GM12878 (cell line): ENCODE results near the gene NCOA6. TPM values are rescaled to one million over a fixed set of nuclear protein-coding genes. Genes with fewer than 3 reads are reported as not detected.

Experiments
- ATAC-seq: fragments of 200-7000 bp; cut with Tn5 transposase; 3 replicates; pipeline ENCODE4 v1.9.1; 2020; ENCODE audit warnings: mild to moderate bottlenecking, moderate library complexity
- BruUV-seq: library from RNA; stranded (reverse); fragments of 400-500 nt; replicated peaks from 2 replicates; lab custom pipeline; 2021; lab: Mats Ljungman, UMichigan
- CTCF ChIA-PET: fragments of 300-600 bp; sonication (Branson Sonifier 250); formaldehyde crosslinking; extraction: SDS; loops from one replicate; lab custom pipeline; 2021; ENCODE audit warnings: inconsistent platforms; lab: Yijun Ruan, JAX
- POLR2A ChIA-PET: fragments of 350-600 bp; formaldehyde crosslinking; extraction: SDS; loops from one replicate; lab custom pipeline; 2021; ENCODE audit warnings: inconsistent platforms; lab: Charles Lee
- RAD21 ChIA-PET: fragments of 300-600 bp; sonication (Branson Sonifier 250); formaldehyde crosslinking; loops from one replicate; lab custom pipeline; 2023; ENCODE audit warnings: antibody characterized with exemption; ENCODE audit not compliant: unreplicated experiment; lab: Charles Lee
- SMC1A ChIA-PET: fragments of 300-600 bp; sonication (Branson Sonifier 250); formaldehyde crosslinking; loops from one replicate; lab custom pipeline; 2023; ENCODE audit not compliant: unreplicated experiment, uncharacterized antibody; lab: Charles Lee
- DNase-seq: peaks from one replicate; pipeline ENCODE4 v3.0.0-alpha.2; 2011; ENCODE audit warnings: low read depth, low spot score
- FAIRE-seq: peaks from 3 replicates; lab custom pipeline; 2011; peaks lifted over from hg19 to GRCh38; lab: Jason Lieb, UNC
- H2AFZ ChIP-seq: 2 replicates; pipeline ENCODE4 v1.6.0; 2011; ENCODE audit warnings: low read depth, low read length, control low read depth; ENCODE audit not compliant: control insufficient read depth
- H3K27ac ChIP-seq: 2 replicates; pipeline ENCODE4 v1.5.1; 2011; ENCODE audit warnings: control low read depth; ENCODE audit not compliant: control insufficient read depth, insufficient read depth
- H3K27me3 ChIP-seq, 2 experiments: replicated peaks in 1 of 2; 2 replicates each; pipeline versions ENCODE4 v1.6.0 to v1.6.1; 2011; ENCODE audit warnings: low read length in 1 of 2; ENCODE audit not compliant: control insufficient read depth in 2 of 2, insufficient read depth in 2 of 2
- H3K36me3 ChIP-seq, 2 experiments: 2 replicates each; pipeline ENCODE4 v1.5.1; 2011; ENCODE audit warnings: low read length in 1 of 2; ENCODE audit not compliant: control insufficient read depth in 2 of 2, insufficient read depth in 2 of 2
- H3K4me1 ChIP-seq: 2 replicates; pipeline ENCODE4 v1.6.1; 2011; ENCODE audit warnings: mild to moderate bottlenecking, low read length, moderate library complexity, mixed read lengths; ENCODE audit not compliant: control insufficient read depth, insufficient read depth
- H3K4me2 ChIP-seq: 2 replicates; pipeline ENCODE4 v1.6.0; 2011; ENCODE audit warnings: control low read depth; ENCODE audit not compliant: control insufficient read depth, insufficient read depth
- H3K4me3 ChIP-seq: fragments of 200-600 bp; sonication (generic); 2 replicates; pipeline ENCODE4 v1.5.1; 2016
- H3K79me2 ChIP-seq: 2 replicates; pipeline ENCODE4 v1.6.0; 2011; ENCODE audit warnings: low read length; ENCODE audit not compliant: control insufficient read depth, insufficient read depth
- H3K9ac ChIP-seq: 2 replicates; pipeline ENCODE4 v1.8.0; 2011; ENCODE audit warnings: low read length, control low read depth, mixed read lengths; ENCODE audit not compliant: control insufficient read depth, insufficient read depth
- H3K9me3 ChIP-seq: replicated peaks from 3 replicates; pipeline ENCODE4 v1.5.1; 2011; ENCODE audit warnings: mild to moderate bottlenecking, low read length; ENCODE audit not compliant: control insufficient read depth, insufficient read depth
- H4K20me1 ChIP-seq: 2 replicates; pipeline ENCODE4 v1.6.0; 2011; ENCODE audit not compliant: control insufficient read depth, insufficient read depth
- BCL3 ChIP-seq: IDR thresholded peaks from 2 replicates; pipeline ENCODE4 v1.6.1; 2011; ENCODE audit warnings: borderline replicate concordance, low read depth, mild to moderate bottlenecking, moderate library complexity, low read length; ENCODE audit not compliant: insufficient read depth, poor library complexity, severe bottlenecking
- BHLHE40 ChIP-seq, 2 experiments: fragments of 450-650 bp in 1 of 2; IDR thresholded peaks; 2 replicates each; pipeline ENCODE4 v1.6.1; 2011 to 2017; ENCODE audit warnings: low read depth in 2 of 2, borderline replicate concordance in 1 of 2, improper control_type of control experiment in 1 of 2, low read length in 1 of 2, mild to moderate bottlenecking in 1 of 2
- CREB1 ChIP-seq: IDR thresholded peaks from 2 replicates; pipeline ENCODE4 v1.6.1; 2012; ENCODE audit warnings: low read depth, mild to moderate bottlenecking, inconsistent platforms
- IRF3 ChIP-seq: fragments of 450-650 bp; IDR thresholded peaks from 2 replicates; pipeline ENCODE4 v1.6.1; 2014; ENCODE audit warnings: mild to moderate bottlenecking
- MLLT1 ChIP-seq: fragments of 450-650 bp; IDR thresholded peaks from 2 replicates; pipeline ENCODE4 v1.6.1; 2016; ENCODE audit warnings: mild to moderate bottlenecking
- NKRF ChIP-seq: fragments of 450-650 bp; conservative IDR thresholded peaks from 2 replicates; pipeline ENCODE4 v1.6.1; 2017; ENCODE audit warnings: mild to moderate bottlenecking, moderate library complexity
- NR2F1 ChIP-seq: fragments of 450-650 bp; conservative IDR thresholded peaks from 2 replicates; pipeline ENCODE4 v1.6.1; 2017; ENCODE audit warnings: mild to moderate bottlenecking
- NRF1 ChIP-seq: conservative IDR thresholded peaks from 2 replicates; pipeline ENCODE4 v1.6.1; 2011; ENCODE audit warnings: mild to moderate bottlenecking, low read depth, low read length, improper control_type of control experiment
- SKIL ChIP-seq: fragments of 450-650 bp; IDR thresholded peaks from 2 replicates; pipeline ENCODE4 v1.6.1; 2017; ENCODE audit warnings: mild to moderate bottlenecking, low read depth, inconsistent platforms; ENCODE audit not compliant: poor library complexity, severe bottlenecking
- SPI1 ChIP-seq: IDR thresholded peaks from 2 replicates; pipeline ENCODE4 v1.6.1; 2011; ENCODE audit warnings: low read depth, mild to moderate bottlenecking, low read length, moderate library complexity, borderline replicate concordance; ENCODE audit not compliant: insufficient read depth
- SREBF1 ChIP-seq: IDR thresholded peaks from 2 replicates; pipeline ENCODE4 v1.6.1; 2012; ENCODE audit warnings: mild to moderate bottlenecking, low read length
- ZNF274 ChIP-seq: IDR thresholded peaks from one replicate; pipeline ENCODE4 v1.8.0; 2011; ENCODE audit not compliant: insufficient read length, insufficient read depth
- WGBS: methylation state at CpG from one replicate; pipeline ENCODE4 v1.1.6; 2016; ENCODE audit warnings: low lambda C conversion rate; ENCODE audit not compliant: insufficient replicate concordance, insufficient coverage; ENCODE audit errors: missing lambda C conversion rate; 5-methylcytosine and 5-hydroxymethylcytosine counted together
- in situ Hi-C: fragments of 300-500 bp; cut with MboI; formaldehyde crosslinking; loops from 9 replicates; pipeline ENCODE4 v1.14.3; 2018; ENCODE audit warnings: mixed read lengths
- intact Hi-C: fragments of 100-400 bp; cut with micrococcal nuclease; formaldehyde crosslinking; loops from one replicate; pipeline ENCODE4 v1.14.2; 2022; ENCODE audit not compliant: unreplicated experiment
- polyA plus RNA-seq, 11 experiments: library from polyadenylated mRNA; depleted of rRNA in 4 of 11; unstranded in 6 of 11; stranded (reverse) in 5 of 11; fragments of >200 nt; fragmentation: Nextera tagmentation in 4 of 11; fragmentation: Illumina TruSeq in 1 of 11; extraction: Ambion mirVana in 4 of 11; extraction: Trizol in 1 of 11; gene quantifications; 1 replicate in 1 of 11; 2 replicates in 10 of 11; pipeline versions ENCODE4 v1.2.1 to v1.2.3, GENCODE V29; 2011 to 2016; ENCODE audit warnings: inconsistent platforms in 2 of 11, missing spikeins in 2 of 11, low read depth in 1 of 11
- total RNA-seq, 4 experiments: library from RNA; depleted of rRNA in 3 of 4; stranded (reverse); fragments of >200 nt in 3 of 4; fragmentation: Illumina TruSeq in 1 of 4; extraction: Trizol in 1 of 4; gene quantifications; 2 replicates each; pipeline versions ENCODE4 v1.2.1 to v1.2.3, GENCODE V29; 2013 to 2021

The NCOA6 gene
- total and polyA plus RNA-seq, 10 of the 15 experiments (the other 5 are each of a cell fraction or from before 2014, with no cell fraction given): 6.1 to 20.6 (median 12.6) TPM

GRCh38 chr20:34710861-34711574 lies 114.4 kb downstream of the NCOA6 start:
- no peak for ATAC-seq
- H4K20me1 ChIP-seq: no peaks in the 10 kb centered on the region
- in situ Hi-C loops (no loop called here), intact Hi-C loops (loop anchor here (2.0 kb wide), 1 partner anchor 44 kb away; no protein-coding TSS in a partner anchor)
- peaks cover 0 to 4% of the 10 kb centered on the region in 2 experiments; a peak in 2 of 4 replicates for H3K36me3 ChIP-seq
- peaks cover 23% of the 10 kb centered on the region for H3K4me1 ChIP-seq
- peaks cover 4% of the 10 kb centered on the region for H3K79me2 ChIP-seq
- peak overlapping the region; percentile 54 for H3K9ac ChIP-seq
- WGBS: 88% methylated on average over 9 of the region's 9 CpGs
- no peak overlapping the region for H2AFZ ChIP-seq
- ChIA-PET SMC1A (interaction anchor here (0.6 to 13.1 kb wide), 7 partner anchors 9 to 58 kb away, joined by 3 to 146 read pairs (median 4); no protein-coding TSS in a partner anchor), CTCF (interaction anchor here (0.7 to 10.2 kb wide), 9 partner anchors 9 to 499 kb away, joined by 3 to 118 read pairs (median 5); no protein-coding TSS in a partner anchor), POLR2A (interaction anchor here (0.5 to 2.5 kb wide), 4 partner anchors 9 to 399 kb away, joined by 3 to 18 read pairs (median 4); no protein-coding TSS in a partner anchor), RAD21 (interaction anchor here (1.3 to 7.0 kb wide), 5 partner anchors 9 to 195 kb away, joined by 5 to 112 read pairs (median 9); partner anchors contain the start of gene DYNLRB1)
- DNase-seq: no peak
- BruUV-seq: no TSS peak
- peak overlapping the region; percentile 38 for H3K27ac ChIP-seq
- FAIRE-seq: no peak
- H3K4me2 ChIP-seq: peak overlapping the region; percentile 78
- peak overlapping the region; percentile 91 for H3K4me3 ChIP-seq
- H3K27me3 ChIP-seq: no peaks in the 10 kb centered on the region
- H3K9me3 ChIP-seq: no peaks in the 10 kb centered on the region
- TF ChIP-seq BHLHE40 (IDR thresholded peaks at IDR 0.05; ENCODE audit: borderline replicate concordance in 1 of 2, low read depth in 2 of 2, low read length in 1 of 2) (no peak), NKRF (no peak), SREBF1 (no peak), NR2F1 (no peak), NRF1 (no peak), IRF3 (no peak), SKIL (no peak), BCL3 (no peak), ZNF274 (no peak), MLLT1 (0 out of 2 replicates have a peak, but pooled peaks have one; percentile 27), SPI1 (peak; percentile 74), CREB1 (no peak)
